Eye (tissue), 1 donor: ENCODE data around the gene CHAF1B.
"Not testable (repeated sequence)": the region's sequence is repeated elsewhere in the genome, so short reads cannot be mapped to it uniquely, and the experiment has no call there.

Experiments used
- DNase-seq: peaks from one replicate; pipeline ENCODE4 v3.0.0-alpha.2; 2015

The CHAF1B gene

DNA sequence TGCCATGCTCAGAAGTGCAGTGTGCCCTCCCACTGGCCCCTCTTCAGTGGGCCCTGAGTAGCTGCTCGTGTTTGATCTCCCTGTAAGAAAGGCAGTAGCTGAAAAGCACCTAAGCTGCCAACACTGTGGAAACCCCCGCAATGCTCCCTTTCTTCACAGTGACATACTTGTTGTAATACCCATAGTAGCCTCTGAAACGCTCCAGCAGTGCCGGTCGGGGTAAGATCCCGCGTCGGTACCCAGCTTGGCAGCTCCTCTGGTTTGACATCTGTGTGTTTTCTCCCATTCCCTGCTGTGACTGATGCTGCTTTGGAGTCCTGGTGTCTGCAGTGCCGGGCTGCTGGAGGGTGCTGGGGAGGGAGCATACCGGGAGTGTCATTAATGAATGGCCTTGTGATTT is 3.6 kb downstream of the CHAF1B start:
- DNase-seq: no peak

GRCh38 chr21:36391649-36392048 is 6.5 kb downstream of the CHAF1B start:
- DNase-seq: not testable (repeated sequence)

- DNase-seq: no peak
These were observed 10.3 kb downstream of the CHAF1B start for GRCh38 chr21:36395353-36396111.

DNA sequence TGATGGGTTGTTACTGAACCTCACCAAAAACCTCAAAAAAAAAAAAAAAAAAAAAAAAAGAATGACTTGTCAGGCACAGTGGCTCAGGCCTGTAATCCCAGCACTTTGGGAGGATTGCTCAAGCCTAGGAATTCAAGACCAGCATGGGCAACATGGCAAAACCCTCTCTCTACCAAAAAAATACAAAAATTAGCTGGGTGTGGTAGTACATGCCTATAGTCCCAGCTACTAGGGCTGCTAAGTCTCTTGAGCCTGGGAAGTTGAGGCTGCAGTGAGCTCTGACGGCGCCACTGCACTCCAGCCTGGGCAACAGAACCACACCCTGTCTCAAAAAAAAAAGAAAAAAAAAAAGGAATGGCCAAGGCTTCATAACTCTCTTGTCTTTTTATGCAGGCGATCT is 11.1 kb downstream of the CHAF1B start:
- no peak for DNase-seq

DNA sequence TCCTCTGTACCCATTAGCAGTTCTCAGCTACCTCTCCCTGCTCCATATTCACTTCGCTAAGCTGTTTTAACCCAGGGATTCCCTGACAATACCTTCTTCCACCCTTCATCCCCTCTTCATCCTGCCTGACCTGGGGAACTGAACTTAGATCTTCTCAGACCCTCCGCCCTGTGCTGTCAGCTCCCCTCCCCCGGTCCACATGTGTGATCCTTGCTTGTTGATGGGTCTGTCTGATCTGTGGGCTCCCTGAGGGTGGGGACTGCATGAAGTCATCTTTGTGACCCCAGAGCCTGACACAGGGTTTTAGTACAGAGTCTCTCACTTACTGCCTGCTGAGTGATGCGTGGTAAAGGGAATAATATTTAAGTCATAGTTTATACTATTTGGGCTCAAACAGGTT is 11.8 kb downstream of the CHAF1B start:
- DNase-seq: no peak

DNA sequence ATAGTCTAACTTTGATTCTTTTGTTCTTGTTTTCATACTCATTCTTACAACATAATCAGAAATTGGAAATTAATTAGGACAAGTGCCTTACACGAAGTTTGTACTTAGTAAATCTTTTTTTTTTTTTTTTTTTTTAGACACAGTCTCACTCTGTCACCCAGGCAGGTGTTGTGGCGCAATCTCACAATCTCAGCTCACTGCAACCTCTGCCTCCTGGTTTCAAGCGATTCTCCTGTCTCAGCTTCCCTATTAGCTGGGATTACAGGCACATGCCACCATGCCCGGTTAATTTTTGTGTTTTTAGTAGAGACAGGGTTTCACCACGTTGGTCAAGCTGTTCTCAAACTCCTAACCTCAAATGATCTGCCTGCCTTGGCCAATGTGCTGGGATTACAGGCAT is 12.4 kb downstream of the CHAF1B start:
- no peak for DNase-seq

- not testable (repeated sequence) for DNase-seq
These were observed 14.5 kb downstream of the CHAF1B start for GRCh38 chr21:36399736-36400135.

- no peak for DNase-seq
These were observed 15.5 kb downstream of the CHAF1B start for GRCh38 chr21:36400719-36401118.

GRCh38 chr21:36402339-36402738 is 17.1 kb downstream of the CHAF1B start:
- DNase-seq: no peak

- no peak for DNase-seq
These were observed 18.5 kb downstream of the CHAF1B start for GRCh38 chr21:36403713-36404112.

GRCh38 chr21:36408568-36408967 is 23.4 kb downstream of the CHAF1B start:
- no peak for DNase-seq

DNA sequence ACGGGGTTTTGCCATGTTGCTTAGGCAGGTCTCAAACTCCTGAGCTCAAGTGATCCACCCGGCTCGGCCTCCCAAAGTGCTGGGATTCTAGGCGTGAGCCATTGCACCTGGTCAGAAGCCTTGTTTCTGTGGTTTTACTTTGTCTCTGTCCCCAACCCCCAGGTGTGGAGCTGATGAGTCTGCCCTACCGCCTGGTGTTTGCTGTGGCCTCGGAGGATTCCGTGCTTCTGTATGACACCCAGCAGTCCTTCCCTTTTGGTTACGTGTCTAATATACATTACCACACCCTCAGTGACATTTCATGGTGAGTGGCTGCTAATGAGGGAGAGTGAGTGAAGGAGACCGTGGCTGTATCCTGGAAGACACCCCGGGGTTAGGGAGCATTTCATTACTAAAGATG is 26.1 kb downstream of the CHAF1B start:
- no peak for DNase-seq

DNA sequence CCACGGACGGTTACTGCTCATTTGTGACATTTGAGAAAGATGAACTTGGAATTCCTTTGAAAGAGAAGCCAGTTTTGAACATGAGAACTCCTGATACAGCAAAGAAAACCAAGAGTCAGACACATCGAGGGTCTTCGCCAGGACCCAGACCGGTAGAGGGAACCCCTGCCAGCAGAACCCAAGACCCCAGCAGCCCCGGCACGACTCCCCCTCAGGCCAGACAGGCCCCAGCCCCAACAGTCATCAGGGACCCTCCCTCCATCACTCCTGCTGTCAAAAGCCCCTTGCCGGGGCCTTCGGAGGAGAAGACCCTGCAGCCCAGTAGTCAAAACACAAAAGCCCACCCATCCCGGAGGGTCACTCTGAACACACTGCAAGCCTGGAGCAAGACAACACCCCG is 27.7 kb downstream of the CHAF1B start:
- no peak for DNase-seq

DNA sequence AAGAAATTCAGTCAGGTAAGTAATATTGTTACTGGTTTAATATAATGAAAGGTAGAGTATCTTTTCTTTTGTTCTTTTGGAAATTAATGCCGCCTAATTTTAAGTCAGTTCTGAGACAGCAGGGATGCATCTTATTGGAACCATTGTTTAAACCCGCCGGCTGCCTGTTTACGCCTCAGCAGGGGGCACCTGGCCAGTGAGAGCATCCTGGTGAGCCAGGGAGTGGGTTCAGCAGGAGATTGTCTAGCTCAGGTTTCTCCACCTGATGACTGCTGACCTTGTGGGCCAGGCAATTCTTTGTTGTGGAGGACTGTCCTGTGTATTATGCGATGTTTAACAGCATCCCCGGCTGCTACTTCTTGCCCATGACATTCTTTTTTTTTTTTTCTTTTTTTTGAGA is 30.2 kb downstream of the CHAF1B start:
- no peak for DNase-seq

DNA sequence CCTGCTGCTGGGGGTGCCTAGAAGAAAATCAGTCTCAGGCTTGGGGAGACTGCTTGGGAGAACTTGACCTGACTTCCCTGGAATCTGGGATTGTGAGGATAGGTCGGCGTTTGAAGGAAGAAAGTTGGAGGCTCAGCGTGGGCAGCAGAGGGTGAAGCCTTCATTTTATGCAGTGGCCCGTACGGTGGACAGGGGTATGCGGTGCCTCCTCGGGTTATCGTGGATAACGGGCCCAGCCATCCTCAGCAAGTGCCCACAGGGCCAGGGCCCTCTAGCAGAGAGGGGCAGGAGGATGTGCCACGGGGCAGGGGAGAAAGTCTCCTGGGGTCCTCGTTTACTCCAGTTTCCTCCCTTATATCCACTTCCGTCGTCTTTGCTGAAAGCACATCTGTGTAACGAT is 34.0 kb downstream of the CHAF1B start:
- no peak for DNase-seq

DNA sequence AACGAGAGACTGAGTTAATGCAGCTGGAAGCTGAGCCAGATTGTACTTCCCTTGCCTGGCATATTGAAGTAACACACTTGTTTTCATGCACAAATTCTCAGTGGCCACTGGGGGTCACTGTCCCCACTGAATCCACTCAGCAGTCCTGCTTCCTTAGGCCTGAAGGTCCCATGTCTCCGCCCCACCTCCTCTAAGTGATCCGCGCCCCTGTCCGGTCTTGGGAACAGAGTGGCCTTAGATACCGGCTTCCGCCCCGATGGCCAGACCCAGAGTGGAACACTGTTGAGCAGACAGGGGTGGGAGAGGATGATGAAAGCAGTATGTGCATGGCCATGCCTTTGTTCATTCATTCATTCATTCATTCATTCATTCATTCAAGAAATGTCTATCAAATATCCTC is 34.8 kb downstream of the CHAF1B start:
- DNase-seq: peak; percentile 89

- no peak for DNase-seq
These were observed 35.6 kb downstream of the CHAF1B start for GRCh38 chr21:36420571-36421339.

DNA sequence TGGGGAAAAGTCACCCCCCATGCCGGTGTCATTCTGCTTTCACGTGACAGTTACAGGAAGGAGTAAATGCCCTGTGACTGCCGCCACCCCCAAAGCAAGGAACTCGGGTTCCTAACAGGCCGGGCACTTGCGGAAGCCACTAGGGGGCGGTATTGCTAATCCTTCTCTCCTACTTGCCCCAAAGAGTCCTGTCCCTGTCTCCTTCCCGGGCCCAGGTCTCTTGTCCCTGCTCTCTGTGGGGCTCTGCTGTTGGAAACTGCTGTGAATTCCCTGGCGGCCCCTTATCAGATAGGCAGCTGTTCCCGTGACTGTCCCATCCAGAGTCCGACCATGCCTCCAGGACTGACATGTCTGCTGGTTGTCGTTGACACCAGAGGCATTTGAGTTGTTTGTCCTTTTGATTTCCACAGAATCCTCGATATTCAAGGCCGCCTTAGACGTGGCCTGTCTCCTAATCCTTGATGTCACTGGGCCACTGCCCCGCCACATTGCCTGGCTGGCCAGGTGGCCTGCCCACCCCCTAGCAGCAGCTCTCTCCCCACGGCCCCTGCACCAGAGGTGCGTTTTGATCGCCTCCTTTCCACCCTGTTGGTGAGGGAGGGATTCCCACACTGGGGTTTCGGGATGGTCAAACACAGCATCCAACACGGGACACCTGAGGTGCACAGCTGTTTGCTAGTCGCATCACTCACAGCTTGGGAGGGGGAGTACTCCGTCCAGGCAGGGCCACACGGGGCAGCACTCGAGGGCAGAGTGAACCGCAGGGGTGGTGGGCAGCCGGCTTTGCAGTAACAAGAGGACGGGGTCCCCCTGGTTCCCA is 37.3 kb downstream of the CHAF1B start:
- no peak for DNase-seq

- DNase-seq: no peak
These were observed 38.7 kb downstream of the CHAF1B start for GRCh38 chr21:36423771-36424433.

DNA sequence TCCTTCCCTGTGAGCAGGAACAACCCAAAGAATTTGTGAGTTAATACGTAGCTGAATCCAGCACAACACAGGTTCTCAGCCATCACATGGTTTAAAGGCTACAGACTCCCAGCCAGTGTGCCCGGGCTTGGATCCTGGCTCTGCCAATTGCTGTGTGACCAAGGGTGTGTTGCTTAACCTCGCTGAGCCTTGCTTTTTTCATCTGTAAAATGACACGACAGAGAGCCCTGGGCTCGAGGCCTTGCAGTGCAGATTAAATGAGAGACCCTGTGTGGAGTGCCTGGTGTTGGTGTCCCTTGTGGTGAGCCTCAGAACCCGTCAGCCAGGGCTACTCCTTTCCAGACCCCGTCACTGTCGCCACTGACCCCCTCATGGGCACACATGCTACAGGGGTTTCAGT is 39.4 kb downstream of the CHAF1B start:
- DNase-seq: no peak

DNA sequence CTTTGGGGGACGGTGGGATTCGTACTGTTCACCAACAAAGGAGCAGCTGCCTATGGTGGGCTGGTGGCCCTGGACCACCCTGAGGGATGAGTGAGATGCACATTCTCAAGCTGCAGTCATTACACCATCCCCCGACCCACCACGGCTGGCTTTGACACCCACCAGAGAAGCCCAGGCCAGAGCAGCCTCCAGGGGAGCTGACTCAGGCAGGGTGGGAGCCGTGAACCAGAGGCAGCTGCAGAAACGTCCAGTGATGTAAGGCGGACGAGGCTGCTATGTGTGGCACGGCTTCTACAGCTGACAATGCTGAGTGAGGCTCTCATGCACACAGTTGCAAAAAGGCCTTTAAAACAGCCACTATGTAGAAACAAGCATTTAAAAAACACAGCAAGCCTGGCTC is 40.1 kb downstream of the CHAF1B start:
- DNase-seq: no peak

GRCh38 chr21:36427502-36427901 is 42.3 kb downstream of the CHAF1B start:
- no peak for DNase-seq
